NCI-H2196 treated with DMSO at 0.1 percent for 48 hours (cell line): ENCODE measurements around the gene ATP11A.

Experiments
- DNase-seq: peaks from one replicate; lab custom pipeline; 2025; ENCODE audit not compliant: unreplicated experiment; lab: John Stamatoyannopoulos, UW

Gene ATP11A

DNA sequence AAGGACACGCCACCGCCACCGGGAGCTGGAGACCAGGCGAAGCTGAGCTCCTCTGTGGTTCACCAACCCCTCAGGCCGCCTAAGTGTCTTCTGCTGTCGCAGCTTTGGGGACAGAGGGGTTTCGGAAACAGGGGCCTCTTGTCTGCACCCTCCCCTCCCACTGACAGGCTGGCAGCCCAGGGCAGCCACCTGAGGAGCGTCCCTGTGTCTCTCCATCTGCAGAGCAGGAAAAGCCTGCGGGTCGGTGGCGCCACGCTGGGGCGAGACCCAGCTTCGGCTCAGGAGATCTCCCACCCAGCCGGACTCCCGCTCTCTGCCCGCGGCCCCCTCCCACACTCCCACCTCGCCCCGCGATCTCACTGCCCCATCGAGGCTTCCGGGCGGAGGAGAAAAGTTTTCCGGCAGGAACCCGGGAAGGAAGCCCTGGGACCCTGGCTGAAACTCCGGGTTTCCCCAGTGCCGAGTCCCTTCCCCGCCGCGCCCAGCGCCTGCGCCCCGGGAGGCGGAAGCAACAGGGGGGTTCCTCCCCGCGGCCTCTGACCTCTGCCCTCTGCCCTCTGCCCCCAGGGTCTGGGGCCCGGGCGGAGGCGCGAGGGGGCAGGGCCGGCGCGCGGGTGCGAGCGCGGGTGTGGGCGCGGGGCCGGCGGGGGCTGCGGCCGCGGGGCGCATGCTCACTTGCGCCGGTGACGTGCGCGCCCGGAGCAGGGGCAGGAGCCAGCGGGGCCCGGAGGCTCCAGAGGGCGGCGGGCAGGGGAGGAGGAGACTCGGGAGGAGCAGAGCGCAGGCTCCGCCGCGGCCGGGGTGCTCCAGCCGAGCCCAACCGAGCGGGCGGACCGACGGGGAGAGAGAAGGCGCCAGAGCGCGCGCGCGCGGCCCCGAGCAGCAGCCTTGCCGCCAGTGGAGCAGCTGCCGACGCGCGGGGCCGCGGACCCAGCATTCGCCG, at the start of gene ATP11A:
ATP11A (plus strand) TSS at position 736 of the 943 bp plus-strand sequence. CDS start 379 bp downstream, outside the sequence.
- peak; percentile 41 for DNase-seq

DNA sequence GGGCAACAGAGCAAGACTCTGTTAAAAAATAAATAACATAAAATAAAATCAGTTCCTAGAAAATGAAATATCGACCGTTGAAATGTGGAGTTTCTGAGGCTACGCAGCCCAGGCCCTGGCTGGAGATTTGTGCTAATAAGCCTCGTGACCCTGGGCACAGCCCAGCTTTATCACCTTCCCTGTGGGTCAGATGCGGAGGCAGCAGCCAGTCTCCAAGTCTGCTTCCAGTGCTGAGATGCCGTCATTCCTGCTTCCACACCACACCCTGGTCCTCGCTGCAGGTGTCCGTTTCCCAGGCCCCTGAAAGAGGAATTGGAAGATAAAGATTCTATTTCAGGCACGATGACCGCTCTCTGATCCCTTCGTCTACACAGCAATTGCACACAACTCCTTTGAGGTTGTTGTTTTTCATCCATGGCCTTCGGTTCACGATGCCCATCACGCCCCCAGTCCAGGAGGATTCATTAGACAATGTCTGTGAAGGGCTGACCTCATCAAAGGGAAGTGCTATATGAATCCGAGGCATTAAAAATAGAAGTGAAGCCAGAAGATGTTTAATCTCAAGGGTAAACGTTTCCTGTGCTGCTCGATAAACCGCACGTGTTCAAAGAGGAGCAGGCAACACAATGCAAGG, 48.3 kb upstream of the ATP11A start:
- no peak for DNase-seq

DNA sequence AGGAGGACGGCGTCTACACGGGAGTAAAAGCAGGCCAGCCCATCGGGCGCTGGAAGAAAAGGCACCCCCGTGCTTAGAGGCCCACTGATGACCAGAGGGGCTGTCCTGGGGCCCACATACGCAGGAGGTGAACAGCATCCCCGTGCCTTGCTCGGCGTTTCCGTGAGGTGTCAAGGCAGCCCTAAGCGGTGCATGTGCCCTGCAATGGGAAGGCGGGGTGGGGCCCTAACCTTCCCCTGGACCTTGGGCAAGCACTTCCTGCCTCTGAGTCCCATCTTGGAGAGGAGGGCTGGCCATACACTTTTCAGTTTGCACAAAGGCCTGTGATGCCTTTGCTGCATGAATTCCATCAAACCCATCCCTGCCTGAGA, 47.8 kb upstream of the ATP11A start:
- DNase-seq = no peak

DNA sequence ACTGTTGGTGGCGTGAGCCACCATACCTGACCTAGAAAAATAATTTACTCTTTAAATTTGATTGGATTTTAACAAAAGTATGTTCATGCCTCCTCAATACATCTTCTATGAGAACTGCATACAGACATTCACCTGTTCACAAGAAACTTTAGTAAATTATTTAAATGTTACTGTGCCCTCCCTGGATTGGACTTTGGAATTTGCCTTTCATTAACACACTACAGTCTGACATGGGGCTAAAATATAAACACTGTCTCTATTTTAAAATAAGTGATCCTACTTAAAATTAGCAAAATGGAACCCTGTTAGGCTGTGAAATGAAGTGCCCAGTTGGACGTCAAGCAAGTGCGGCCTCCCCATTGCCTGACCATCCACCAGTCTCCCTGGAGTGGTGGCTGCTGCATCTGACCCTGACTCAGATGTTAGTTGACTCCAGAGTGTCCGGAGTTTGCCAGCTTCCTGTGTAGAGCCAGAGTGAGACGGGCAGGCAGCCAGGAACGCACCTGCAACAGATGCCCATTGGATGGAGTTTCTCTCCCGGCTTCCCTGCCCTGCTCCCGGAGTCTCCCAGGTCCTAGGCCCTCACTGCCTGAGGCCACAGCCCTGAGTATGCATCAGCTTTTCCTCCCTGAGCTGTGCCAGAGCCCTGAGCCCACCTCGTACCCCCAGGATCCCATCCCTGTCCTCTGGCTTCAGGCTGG, 45.9 kb upstream of the ATP11A start:
- DNase-seq = peak; percentile 66

DNA sequence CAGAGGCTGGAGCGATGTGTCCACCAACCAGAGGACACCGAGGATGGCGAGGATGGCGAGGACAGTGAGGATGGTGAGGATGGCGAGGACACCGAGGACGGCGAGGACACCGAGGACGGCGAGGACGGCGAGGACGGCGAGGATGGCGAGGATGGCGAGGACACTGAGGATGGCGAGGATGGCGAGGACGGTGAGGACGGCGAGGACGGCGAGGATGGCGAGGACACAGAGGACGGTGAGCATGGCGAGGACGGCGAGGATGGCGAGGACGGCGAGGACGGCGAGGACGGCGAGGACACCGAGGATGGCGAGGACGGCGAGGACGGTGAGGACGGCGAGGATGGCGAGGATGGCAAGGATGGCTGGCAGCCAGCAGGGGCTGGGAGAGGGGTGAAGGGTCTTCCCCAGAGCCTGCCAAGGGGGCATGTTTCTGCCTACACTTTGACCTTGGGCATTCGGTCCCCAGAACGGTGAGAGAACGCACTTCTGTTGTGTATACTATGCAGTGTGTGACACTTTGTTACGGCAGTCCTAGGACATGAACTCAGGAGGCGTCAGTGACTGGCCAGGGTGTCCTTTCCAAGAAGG, 44.4 kb upstream of the ATP11A start:
- no peak for DNase-seq

DNA sequence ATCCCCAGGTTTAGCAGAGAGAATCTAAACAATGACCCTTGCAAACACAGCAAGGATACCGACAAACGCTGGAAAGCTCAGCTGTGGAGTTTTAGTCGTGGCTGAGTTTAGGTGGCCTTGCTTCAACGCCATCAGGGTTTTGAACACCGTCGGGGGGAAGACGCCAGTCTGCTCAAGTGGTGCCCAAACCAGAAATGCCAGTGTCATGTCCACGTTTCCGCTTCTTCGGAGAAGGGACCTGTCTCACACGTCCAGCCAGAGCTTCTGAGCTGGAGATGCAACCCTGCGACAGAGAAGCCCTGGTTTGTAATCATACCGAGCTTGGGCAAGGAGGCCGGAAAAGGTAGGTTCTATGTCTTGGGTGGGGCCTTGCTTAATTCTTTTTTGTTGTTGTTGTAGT, 42.6 kb upstream of the ATP11A start:
- no peak for DNase-seq

DNA sequence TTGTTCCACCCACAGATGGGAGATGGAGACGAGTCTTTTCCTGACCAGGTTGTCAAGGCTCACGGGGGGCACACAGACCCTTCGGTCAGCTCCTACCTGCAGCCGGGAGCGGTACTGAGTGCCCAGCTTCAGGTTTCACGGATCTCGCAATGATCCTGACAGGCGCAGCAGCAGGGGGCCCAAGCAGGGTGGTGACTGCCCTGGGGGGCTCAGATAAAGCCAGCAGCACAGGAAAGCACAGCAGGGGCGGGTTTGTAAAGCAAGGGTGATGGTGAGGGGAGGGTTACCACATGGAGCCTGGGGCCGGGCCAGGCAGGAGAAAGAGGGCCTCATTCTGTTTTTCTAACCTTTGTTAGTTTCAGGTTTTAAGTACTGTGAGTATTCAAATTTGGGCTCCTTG, 41.7 kb upstream of the ATP11A start:
- no peak for DNase-seq

DNA sequence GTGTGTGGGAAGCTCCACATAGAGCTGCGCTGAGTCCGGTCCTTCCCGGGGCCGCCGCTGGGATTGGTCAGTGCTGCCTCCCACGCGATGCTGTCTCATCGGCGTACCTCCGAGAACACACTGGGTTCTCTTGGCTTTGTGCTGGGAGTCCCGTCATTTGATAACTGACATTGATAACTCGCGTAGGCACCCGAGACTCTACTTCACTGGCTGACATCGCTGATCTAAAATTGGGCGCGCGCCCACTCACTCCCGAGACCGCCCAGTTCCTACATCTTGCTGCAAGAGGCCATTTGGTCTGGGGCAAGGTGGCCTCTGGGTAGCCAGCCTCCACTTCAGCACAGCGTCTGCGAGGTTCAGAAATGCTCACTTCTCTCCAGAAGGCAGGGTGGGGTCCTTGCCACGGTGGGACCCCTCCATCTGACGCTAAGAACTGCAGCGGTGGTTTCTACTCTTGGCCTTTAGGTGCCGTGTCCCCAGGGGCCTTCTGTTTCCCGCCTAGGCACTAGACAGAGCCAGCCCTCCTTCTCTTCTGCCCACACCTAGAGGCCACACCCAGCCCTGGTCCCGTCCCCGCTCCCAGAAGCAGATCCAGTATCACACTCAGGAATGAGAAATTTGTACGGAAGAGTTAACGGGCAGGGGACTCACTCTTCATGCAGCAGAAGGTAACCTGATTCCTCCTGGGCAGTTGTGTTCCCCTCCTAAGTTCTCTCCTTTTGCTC, 40.7 kb upstream of the ATP11A start:
- DNase-seq = no peak

DNA sequence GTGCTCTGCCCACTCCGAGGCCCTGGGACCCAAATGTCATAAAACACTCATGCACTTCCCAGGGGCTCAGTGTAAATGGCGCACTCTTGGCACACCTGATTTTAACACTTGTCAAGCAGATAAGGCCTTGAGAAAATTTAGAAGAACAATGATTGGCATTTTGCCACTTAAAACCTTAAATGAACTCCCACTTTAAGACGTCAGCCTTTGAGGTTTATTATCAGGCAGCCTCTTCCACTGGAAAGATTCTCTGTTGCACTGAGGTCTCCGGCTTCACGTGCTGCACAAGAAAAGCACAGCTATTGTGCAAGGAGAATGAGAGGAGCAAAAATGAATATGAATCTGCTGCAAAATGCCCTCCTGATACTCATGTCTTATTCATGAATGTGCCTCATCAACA, 38.5 kb upstream of the ATP11A start:
- DNase-seq = no peak

DNA sequence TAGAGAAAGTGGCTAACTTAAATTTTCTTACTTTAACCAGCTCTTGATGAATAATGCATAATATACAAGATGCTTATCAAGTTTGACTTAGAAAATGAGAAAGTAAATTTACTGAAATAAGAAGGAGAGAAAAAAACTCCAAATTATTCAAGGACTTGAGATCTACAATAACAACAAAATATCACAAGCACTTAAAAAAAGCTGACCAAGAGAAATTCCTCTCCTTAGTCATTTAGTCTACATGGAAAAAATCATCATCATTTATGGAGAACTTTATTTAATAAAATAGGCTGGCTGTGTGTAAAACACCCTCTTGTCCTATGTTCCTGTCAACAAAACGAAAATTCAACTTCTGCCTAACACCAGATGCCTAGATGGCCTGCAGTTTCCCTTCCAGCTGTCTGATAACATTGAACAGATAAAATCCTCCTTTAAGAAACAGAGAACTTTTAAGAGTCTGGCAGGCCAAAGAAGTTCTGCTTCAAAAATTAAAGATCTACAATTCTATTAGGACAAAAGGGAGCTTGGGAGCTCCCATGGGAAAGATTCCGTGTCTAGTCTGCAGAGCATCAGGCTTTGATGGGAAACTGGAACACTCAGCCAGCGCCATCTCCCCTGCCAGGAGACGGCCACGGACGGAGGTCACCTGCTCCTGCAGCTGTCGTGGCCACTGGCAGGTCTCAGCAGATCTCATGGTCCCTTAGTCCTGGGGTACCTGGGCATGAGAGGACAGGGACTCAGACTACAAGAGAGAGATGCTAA, 37.9 kb upstream of the ATP11A start:
- DNase-seq = no peak

DNA sequence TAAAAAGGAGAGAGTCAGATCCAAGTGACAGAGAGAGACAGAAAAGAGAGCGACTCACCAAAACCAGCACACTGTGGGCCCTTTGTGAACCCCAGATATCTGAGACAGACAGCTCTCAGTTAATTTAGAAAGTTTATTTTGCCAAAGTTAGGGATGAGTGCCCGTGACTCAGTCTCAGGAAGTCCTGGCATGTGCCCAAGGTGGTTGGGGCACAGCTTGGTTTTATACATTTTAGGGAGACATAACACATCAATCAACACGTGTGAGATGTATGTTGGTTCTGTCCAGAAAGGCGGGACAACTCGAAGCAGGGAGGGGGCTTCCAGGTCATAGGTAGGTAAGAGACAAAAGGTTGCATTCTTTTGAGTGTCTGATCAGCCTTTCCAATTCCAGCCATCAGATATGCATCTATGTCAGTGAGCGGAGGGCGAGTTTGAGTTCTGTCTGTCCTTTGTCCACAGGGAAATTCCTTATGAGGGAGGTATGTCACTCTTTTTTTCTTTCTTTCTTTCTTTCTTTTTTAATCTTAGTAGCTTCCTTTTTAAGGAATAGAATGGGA, 37.2 kb upstream of the ATP11A start:
- no peak for DNase-seq

DNA sequence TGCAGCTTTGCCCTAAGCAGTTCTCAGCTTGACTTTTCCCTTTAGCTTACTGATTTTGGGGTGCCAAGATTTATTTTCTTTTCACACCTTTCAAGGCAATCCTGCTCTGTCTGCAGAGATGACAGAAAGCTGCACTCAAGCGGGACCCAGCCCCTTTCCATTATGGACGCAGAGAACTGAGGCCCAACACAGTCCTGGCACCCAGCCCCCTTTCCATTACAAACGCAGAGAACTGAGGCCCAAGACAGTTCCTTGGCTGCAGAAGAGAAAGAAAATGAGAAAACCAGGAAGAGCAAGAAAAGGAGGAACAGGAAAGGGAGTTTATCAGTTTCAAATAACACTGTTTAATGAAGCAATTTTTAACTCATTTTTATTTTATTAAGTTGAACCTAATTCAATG, 36.8 kb upstream of the ATP11A start:
- no peak for DNase-seq

DNA sequence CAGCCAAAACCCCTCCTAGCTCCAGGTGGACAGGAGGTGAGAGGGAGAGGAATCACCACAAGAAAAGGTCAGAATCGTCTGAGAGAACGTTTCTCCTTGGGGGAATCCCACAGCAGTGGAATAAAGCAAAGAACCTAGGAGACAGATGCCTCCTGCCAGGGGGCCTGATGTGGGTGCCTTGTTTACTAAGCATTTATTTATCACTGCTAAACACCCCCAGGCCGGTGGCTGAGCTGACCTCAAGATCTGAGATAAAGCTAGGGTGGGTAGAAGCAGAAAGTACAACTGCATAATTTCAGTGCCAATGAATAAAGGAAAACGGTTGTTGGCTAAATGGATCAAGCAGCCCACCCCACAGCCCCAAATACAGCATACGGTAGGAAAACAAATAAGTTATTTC, 33.9 kb upstream of the ATP11A start:
- DNase-seq = no peak

DNA sequence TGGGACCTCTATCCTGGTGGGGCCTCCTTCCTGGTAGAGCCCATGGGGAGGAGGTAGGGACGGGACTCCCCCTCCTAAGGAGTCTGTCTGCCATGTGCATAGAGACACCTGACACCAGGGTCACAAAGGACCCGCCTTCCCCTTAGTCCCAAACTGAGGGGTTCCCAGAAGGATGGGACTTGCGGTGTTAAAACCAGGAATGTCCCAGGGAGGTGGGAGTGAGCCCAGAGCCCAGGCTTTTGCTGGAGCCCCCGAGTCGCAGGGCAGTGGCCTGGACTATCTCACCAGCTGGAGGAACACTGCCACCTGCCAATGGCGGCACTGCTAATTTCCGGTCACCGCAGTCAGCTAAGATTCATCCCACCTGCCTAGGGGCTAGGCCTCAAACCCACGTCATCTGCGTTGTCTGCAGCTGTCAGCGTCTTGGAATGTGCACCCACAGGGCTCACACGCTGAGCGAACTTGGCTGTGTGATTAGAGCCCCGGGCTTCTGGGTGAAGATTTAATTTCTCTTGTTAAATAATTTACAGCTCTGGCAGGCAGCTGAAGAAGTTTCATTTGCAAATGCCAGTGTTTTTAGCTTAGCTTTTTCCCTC, 31.9 kb upstream of the ATP11A start:
- no peak for DNase-seq

DNA sequence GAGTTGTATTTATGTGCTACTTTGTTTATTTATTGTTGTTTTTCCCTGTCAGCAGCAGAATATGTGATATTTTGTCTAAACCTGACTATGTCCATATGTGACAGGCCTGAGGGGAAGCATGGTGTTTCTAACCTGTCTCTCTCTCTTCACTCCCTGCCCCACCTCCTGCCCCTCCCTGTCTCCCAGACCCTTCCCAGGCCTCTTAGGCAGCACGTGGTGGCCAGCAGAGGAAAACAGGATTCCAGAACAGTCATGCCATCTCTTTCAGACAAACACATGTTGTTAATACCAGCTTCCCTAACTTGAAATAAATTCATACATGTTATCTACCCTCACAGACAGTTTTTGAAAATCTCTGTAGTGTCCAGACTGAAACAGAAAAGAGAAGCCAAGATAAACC, 31.0 kb upstream of the ATP11A start:
- DNase-seq = no peak

DNA sequence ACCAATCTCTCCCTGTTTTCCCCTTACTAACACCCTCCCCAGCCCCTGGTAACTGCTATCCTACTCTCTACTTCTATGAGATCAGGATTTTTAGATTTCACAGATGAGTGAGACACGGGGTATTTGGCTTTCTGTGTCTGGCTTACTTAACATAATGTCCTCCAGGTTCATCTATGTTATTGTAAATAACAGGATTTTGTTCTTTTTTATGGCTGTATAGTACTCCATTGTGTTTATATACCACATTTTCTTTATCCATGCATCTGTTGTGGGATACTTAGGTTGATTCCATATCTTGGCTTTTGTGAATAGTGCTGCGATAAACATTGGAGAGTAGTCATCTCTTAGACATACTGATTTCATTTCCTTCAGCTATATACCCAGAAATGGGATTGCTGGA, 28.5 kb upstream of the ATP11A start:
- no peak for DNase-seq

DNA sequence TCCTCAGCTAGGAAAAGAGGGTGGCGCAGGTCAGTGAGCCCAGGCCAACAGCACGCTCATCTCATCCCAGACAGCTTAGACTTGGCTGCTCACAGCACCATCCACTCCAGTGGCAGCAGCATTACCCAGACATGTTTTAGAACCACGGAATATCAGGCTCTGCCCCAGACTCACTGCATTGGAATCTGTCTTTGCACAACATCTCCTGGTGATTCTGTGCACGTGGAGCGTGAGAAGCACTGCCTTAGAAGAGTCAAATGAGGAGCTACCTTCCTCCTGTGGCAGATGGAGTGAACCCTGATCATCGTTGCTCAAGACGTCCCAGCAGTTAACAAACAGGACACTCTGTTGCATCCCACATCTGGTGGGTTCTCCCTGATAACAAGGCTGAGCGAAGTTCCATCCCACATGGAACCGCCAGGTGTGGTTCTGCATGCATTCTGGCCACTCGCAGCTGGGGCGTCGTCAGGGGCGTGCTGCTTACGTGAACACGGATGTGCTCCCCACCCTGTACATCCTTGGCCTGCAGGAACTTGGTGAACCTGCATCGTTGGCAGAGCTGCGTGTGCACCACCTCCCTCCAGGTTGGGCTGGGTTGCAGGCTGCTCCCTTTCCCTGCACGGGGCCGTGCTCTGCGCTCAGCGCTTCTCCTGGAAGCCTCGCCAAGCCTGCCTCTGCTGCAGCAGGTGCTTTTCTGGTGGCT, 25.2 kb upstream of the ATP11A start:
- DNase-seq = no peak

DNA sequence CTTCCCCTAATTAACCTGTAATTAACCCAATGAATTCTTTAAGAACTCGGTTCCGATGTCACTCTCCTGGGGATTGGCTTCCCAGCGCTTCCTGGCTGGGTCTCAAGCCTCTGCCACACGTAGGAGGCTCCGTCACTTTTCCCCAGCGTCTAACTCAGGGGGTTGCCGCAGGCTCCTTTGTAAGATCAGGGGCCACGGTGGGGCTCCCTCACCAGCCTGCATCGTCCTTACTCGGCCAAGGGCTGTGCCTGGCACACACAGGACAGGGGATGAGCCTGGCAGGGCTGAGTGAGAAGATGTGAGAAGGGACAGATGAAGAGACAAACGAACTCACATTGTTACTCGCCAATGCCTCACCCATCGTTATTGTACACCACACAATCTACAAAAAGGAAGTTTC, 20.9 kb upstream of the ATP11A start:
- DNase-seq = no peak
